AG09319 (cell line): Measurements from ENCODE around the gene FAM240A.

ENCODE experiments used
- DNase-seq: peaks from one replicate; pipeline ENCODE4 v3.0.0-alpha.2; 2010; ENCODE audit warnings: low read depth; ENCODE audit errors: extremely low read depth
- TF ChIP-seq, protein P1 (sequence below): IDR thresholded peaks from 2 replicates; pipeline ENCODE4 v1.5.1; 2011; ENCODE audit warnings: low read depth, mild to moderate bottlenecking, inconsistent platforms, low read length, moderate library complexity

Gene FAM240A

DNA sequence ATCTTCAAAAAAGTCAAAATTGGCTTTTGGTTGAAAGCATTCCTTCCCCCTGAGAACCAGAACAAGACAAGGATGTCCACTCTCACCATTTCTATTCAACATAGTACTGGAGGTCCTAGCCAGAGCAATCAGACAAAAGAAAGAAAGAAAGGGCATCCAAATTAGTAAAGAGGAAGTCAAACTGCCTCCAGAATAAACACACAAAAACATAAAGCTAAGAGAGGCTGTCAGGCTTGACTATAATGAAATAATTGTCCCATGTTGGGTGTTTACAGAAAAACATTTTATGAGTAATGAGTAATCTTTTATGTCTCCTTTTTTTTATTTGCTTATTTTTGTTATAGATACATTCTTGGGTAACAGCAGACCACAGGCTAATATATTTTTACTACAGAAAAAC, 18.3 kb upstream of the FAM240A start:
- TF ChIP-seq, protein P1, sequence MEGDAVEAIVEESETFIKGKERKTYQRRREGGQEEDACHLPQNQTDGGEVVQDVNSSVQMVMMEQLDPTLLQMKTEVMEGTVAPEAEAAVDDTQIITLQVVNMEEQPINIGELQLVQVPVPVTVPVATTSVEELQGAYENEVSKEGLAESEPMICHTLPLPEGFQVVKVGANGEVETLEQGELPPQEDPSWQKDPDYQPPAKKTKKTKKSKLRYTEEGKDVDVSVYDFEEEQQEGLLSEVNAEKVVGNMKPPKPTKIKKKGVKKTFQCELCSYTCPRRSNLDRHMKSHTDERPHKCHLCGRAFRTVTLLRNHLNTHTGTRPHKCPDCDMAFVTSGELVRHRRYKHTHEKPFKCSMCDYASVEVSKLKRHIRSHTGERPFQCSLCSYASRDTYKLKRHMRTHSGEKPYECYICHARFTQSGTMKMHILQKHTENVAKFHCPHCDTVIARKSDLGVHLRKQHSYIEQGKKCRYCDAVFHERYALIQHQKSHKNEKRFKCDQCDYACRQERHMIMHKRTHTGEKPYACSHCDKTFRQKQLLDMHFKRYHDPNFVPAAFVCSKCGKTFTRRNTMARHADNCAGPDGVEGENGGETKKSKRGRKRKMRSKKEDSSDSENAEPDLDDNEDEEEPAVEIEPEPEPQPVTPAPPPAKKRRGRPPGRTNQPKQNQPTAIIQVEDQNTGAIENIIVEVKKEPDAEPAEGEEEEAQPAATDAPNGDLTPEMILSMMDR = no peak
- no peak for DNase-seq

- TF ChIP-seq, protein P1 = no peak
- DNase-seq = no peak
These were observed 17.6 kb upstream of the FAM240A start for GRCh38 chr3:46594723-46595122.

- TF ChIP-seq, protein P1 = no peak
These were observed 16.5 kb upstream of the FAM240A start for GRCh38 chr3:46595819-46596314.

DNA sequence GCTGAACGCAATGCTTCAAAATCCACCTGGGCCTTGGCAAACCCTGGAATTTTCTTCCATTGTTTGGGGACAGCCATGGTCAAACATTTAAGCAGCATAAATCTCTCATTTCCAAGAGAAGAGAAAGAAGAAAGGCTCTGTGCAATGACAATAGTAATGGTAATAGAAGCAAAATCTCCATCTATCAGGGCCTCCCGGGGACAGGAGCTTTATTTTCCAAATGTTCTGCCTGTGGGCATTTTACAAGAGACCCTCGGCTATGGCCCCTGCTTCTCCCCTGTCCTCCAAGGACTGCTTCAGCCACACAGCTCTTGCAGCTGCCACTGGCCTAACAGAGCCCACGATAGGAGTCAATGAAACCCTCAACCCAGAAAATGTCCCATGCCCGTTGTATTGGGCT, 12.7 kb upstream of the FAM240A start:
- TF ChIP-seq, protein P1 = no peak
- DNase-seq = no peak

More at GRCh38 chr3:46595819-46596314, 16.5 kb upstream of the FAM240A start:
- DNase-seq = no peak

- DNase-seq = no peak
- TF ChIP-seq, protein P1 = no peak
These were observed 8.8 kb upstream of the FAM240A start for GRCh38 chr3:46603446-46604046.

DNA sequence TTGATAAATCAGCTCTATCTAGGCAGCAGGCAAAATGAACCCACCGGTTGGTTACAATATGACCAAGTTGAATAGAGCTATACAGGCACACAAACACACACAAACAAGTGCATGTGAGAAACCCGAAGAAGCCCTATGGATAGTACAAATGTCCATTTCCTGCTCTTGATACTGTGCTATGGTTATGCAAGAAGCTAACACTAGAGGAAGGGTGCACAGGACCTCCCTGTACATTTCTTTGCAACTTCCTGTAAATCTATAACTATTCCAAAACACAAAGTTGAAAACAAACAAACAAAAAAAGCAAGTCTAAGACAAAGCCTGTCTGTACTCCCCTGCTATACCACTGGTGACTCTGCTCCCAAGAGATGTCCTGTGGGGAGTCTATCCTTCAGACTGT, 8.2 kb upstream of the FAM240A start:
- DNase-seq = no peak
- TF ChIP-seq, protein P1 = no peak

DNA sequence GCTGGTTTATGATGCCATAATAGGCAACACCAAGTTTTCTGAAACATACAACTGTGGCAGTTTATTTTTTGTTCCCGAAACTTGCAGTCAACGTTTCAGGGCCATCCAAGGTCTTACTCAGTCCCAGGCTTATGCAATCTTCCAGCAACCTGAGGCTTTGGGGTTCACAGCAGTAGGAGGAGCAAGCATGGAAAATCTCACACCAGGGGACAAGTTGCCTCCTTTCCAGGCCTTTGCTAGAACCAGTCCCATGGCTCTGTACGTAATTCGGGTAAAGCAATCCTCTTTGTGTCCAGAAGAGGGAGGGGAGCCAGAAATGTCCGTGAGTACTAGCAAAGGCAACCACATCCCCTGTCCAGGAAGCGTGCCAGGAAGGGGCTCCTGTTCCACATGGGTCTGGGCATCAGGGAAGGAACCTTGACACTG, 4.7 kb upstream of the FAM240A start:
- DNase-seq = no peak
- TF ChIP-seq, protein P1 = peak; percentile 5; the same call in 1 of the 2 replicates
